NT2/D1 (cell line): ENCODE measurements around the gene ERICH6.

Source experiments
- SUZ12 ChIP-seq: IDR thresholded peaks from 2 replicates; pipeline ENCODE4 v1.6.1; 2011; ENCODE audit not compliant: insufficient read length, insufficient read depth; ENCODE audit errors: extremely low read depth
- YY1 ChIP-seq: IDR thresholded peaks from 2 replicates; pipeline ENCODE4 v1.6.1; 2011; ENCODE audit not compliant: insufficient read length, insufficient read depth
- ZNF274 ChIP-seq: IDR thresholded peaks from 2 replicates; pipeline ENCODE4 v1.6.1; 2011; ENCODE audit warnings: mild to moderate bottlenecking, low read depth, low read length

DNA sequence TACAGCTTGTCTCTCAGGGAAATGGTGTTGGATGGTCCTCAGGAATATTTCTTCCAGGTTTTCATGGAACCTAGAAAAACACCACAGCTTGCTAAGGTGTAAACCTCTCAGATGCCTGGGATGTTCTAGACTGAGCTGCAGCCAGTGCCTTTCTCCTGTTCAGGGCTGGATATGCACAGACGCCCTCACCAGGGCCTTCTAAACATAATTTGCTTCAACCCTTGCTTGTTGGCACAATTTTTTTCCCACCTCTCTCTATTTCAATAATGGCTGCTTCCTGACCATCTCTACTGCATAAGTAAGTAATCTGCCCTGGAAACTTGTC, 31.0 kb upstream of the ERICH6 start:
- TF ChIP-seq ZNF274 = no peak
- no peak for TF ChIP-seq SUZ12
- TF ChIP-seq YY1 = no peak
